IMR-90 (cell line): ENCODE data around the gene CNST. TPM values are rescaled to one million over a fixed set of nuclear protein-coding genes. Genes with fewer than 3 reads are reported as not detected.

Experiments
- ATAC-seq: fragments of 200-7000 bp; cut with Tn5 transposase; 2 replicates; pipeline ENCODE4 v1.9.1; 2020; ENCODE audit warnings: low read depth, mild to moderate bottlenecking, moderate library complexity
- BruUV-seq: library from RNA; stranded (reverse); fragments of 400-500 nt; replicated peaks from 2 replicates; lab custom pipeline; 2021; lab: Mats Ljungman, UMichigan
- CTCF ChIA-PET: fragments of 300-600 bp; formaldehyde crosslinking; extraction: SDS; loops from one replicate; lab custom pipeline; 2021; ENCODE audit warnings: antibody characterized with exemption; lab: Yijun Ruan, JAX
- POLR2A ChIA-PET: fragments of 300-600 bp; sonication (Branson Sonifier 250); formaldehyde crosslinking; loops from one replicate; lab custom pipeline; 2022; ENCODE audit warnings: antibody characterized with exemption; ENCODE audit not compliant: unreplicated experiment; lab: Charles Lee
- DNase-seq: peaks from one replicate; pipeline ENCODE4 v3.0.0; 2013
- H2AFZ ChIP-seq: replicated peaks from 2 replicates; pipeline ENCODE3; 2013; ENCODE audit warnings: low read length, mild to moderate bottlenecking; ENCODE audit not compliant: poor library complexity
- H2AK5ac ChIP-seq: 2 replicates; pipeline ENCODE4 v1.6.1; 2013; ENCODE audit warnings: low read depth, low read length, inconsistent platforms
- H2AK9ac ChIP-seq: replicated peaks from 2 replicates; pipeline ENCODE3; 2013; ENCODE audit warnings: mild to moderate bottlenecking, low read depth, low read length, moderate library complexity; ENCODE audit not compliant: poor library complexity
- H2BK120ac ChIP-seq: 2 replicates; pipeline ENCODE4 v1.6.1; 2013; ENCODE audit warnings: low read depth, low read length, inconsistent platforms
- H2BK15ac ChIP-seq: 3 replicates; pipeline ENCODE4 v1.6.1; 2013; ENCODE audit warnings: low read depth, low read length, inconsistent platforms
- H2BK20ac ChIP-seq: 2 replicates; pipeline ENCODE4 v1.6.1; 2013; ENCODE audit warnings: low read depth, mild to moderate bottlenecking, inconsistent platforms, low read length, moderate library complexity
- H2BK5ac ChIP-seq: 2 replicates; pipeline ENCODE4 v1.6.1; 2013; ENCODE audit warnings: mild to moderate bottlenecking, low read depth, low read length, inconsistent platforms; ENCODE audit not compliant: poor library complexity, severe bottlenecking
- H3K14ac ChIP-seq: replicated peaks from 2 replicates; pipeline ENCODE4 v1.6.1; 2013; ENCODE audit warnings: low read depth, low read length, inconsistent platforms
- H3K18ac ChIP-seq: 2 replicates; pipeline ENCODE4 v1.6.1; 2013; ENCODE audit warnings: low read depth, low read length, control low read depth
- H3K23ac ChIP-seq: 2 replicates; pipeline ENCODE4 v1.6.1; 2013; ENCODE audit warnings: low read depth, low read length, inconsistent platforms
- H3K27ac ChIP-seq: 2 replicates; pipeline ENCODE4 v1.5.1; 2013; ENCODE audit warnings: mild to moderate bottlenecking, control low read depth, low read length; ENCODE audit not compliant: insufficient read depth
- H3K27me3 ChIP-seq: 2 replicates; pipeline ENCODE4 v1.6.1; 2013; ENCODE audit warnings: low read length; ENCODE audit not compliant: control insufficient read depth, insufficient read depth
- H3K36me3 ChIP-seq: 2 replicates; pipeline ENCODE4 v1.6.1; 2013; ENCODE audit warnings: low read length, mixed read lengths; ENCODE audit not compliant: control insufficient read depth, insufficient read depth
- H3K4ac ChIP-seq: 2 replicates; pipeline ENCODE4 v1.6.1; 2013; ENCODE audit warnings: low read depth, low read length, inconsistent platforms
- H3K4me1 ChIP-seq: 2 replicates; pipeline ENCODE4 v1.6.1; 2013; ENCODE audit warnings: low read length, mixed read lengths; ENCODE audit not compliant: control insufficient read depth, insufficient read depth
- H3K4me2 ChIP-seq: 2 replicates; pipeline ENCODE4 v1.6.1; 2013; ENCODE audit warnings: low read depth, mild to moderate bottlenecking, control low read depth, low read length, moderate library complexity
- H3K4me3 ChIP-seq: 2 replicates; pipeline ENCODE4 v1.5.1; 2013; ENCODE audit warnings: low read depth, mild to moderate bottlenecking, control low read depth, low read length, moderate library complexity; ENCODE audit not compliant: insufficient read depth
- H3K56ac ChIP-seq: 2 replicates; pipeline ENCODE4 v1.6.1; 2013; ENCODE audit warnings: low read length, inconsistent platforms; ENCODE audit not compliant: insufficient read depth; ENCODE audit errors: extremely low read depth
- H3K79me1 ChIP-seq, 2 experiments: 2 replicates each; pipeline ENCODE4 v1.6.1; 2013; ENCODE audit warnings: low read length in 2 of 2, inconsistent platforms in 1 of 2, low read depth in 1 of 2
- H3K9ac ChIP-seq: 2 replicates; pipeline ENCODE4 v1.6.1; 2013; ENCODE audit warnings: low read depth, low read length, control low read depth
- H3K9me1 ChIP-seq: 2 replicates; pipeline ENCODE4 v1.6.1; 2013; ENCODE audit warnings: low read length, inconsistent platforms; ENCODE audit not compliant: insufficient read depth
- H3K9me3 ChIP-seq: 2 replicates; pipeline ENCODE4 v1.6.1; 2013; ENCODE audit warnings: low read length; ENCODE audit not compliant: control insufficient read depth, insufficient read depth
- H4K20me1 ChIP-seq: 2 replicates; pipeline ENCODE4 v1.6.1; 2013; ENCODE audit warnings: low read length, inconsistent platforms; ENCODE audit not compliant: insufficient read depth
- H4K5ac ChIP-seq: 2 replicates; pipeline ENCODE4 v1.6.1; 2013; ENCODE audit warnings: mild to moderate bottlenecking, low read depth, low read length, control low read depth
- H4K8ac ChIP-seq, 2 experiments: 2 replicates each; pipeline ENCODE4 v1.6.1; 2013; ENCODE audit warnings: low read depth in 2 of 2, low read length in 2 of 2, control low read depth in 1 of 2, inconsistent platforms in 1 of 2
- H4K91ac ChIP-seq: 2 replicates; pipeline ENCODE4 v1.6.1; 2013; ENCODE audit warnings: low read depth, low read length, inconsistent platforms; ENCODE audit not compliant: insufficient read depth
- BHLHE40 ChIP-seq: fragments of 150-350 bp; IDR thresholded peaks from 2 replicates; pipeline ENCODE4 v1.6.1; 2016; ENCODE audit warnings: mild to moderate bottlenecking, low read depth, low read length
- CEBPB ChIP-seq: IDR thresholded peaks from 2 replicates; pipeline ENCODE4 v1.6.1; 2012; ENCODE audit warnings: low read depth, low read length, improper control_type of control experiment
- CTCF ChIP-seq: conservative IDR thresholded peaks from 2 replicates; pipeline ENCODE4 v1.5.1; 2012; ENCODE audit warnings: mild to moderate bottlenecking, low read depth, low read length, improper control_type of control experiment
- ELK1 ChIP-seq: fragments of 150-350 bp; IDR thresholded peaks from 2 replicates; pipeline ENCODE4 v1.6.1; 2016; ENCODE audit warnings: low read depth, mild to moderate bottlenecking, low read length, moderate library complexity, borderline replicate concordance
- MAFK ChIP-seq: IDR thresholded peaks from 2 replicates; pipeline ENCODE4 v1.6.1; 2012; ENCODE audit warnings: low read depth, low read length, improper control_type of control experiment
- MAZ ChIP-seq: IDR thresholded peaks from 2 replicates; pipeline ENCODE4 v1.6.1; 2012; ENCODE audit warnings: low read depth, mild to moderate bottlenecking, low read length, improper control_type of control experiment, moderate library complexity, borderline replicate concordance
- NFE2L2 ChIP-seq: fragments of 150-350 bp; IDR thresholded peaks from 2 replicates; pipeline ENCODE4 v1.6.1; 2016; ENCODE audit warnings: low read depth, mild to moderate bottlenecking, low read length
- POLR2A ChIP-seq: IDR thresholded peaks from 2 replicates; pipeline ENCODE4 v1.6.1; 2012; ENCODE audit warnings: mild to moderate bottlenecking, low read depth, low read length
- RAD21 ChIP-seq: IDR thresholded peaks from 2 replicates; pipeline ENCODE4 v1.6.1; 2012; ENCODE audit warnings: low read length, improper control_type of control experiment
- RCOR1 ChIP-seq: IDR thresholded peaks from 2 replicates; pipeline ENCODE4 v1.6.1; 2012; ENCODE audit warnings: mild to moderate bottlenecking, low read length, improper control_type of control experiment; ENCODE audit not compliant: insufficient replicate concordance
- RFX5 ChIP-seq: IDR thresholded peaks from 2 replicates; pipeline ENCODE4 v1.8.0; 2012; ENCODE audit warnings: low read depth, mild to moderate bottlenecking, low read length, moderate library complexity
- SMC3 ChIP-seq: fragments of 150-350 bp; IDR thresholded peaks from 2 replicates; pipeline ENCODE4 v1.6.1; 2016; ENCODE audit warnings: low read depth, mild to moderate bottlenecking, antibody characterized with exemption, low read length, moderate library complexity
- USF2 ChIP-seq: fragments of 150-350 bp; IDR thresholded peaks from 2 replicates; pipeline ENCODE4 v1.6.1; 2017; ENCODE audit warnings: mild to moderate bottlenecking, antibody characterized with exemption, low read length, low read depth
- WGBS, 2 experiments: methylation state at CpG; one replicate each; pipeline versions ENCODE4 v1.1.5 to v1.1.7; 2013; ENCODE audit warnings: missing lambda C conversion rate in 2 of 2; ENCODE audit not compliant: insufficient read length in 1 of 2; ENCODE audit errors: extremely low coverage in 2 of 2; 5-methylcytosine and 5-hydroxymethylcytosine counted together
- dilution Hi-C: fragments of 300-500 bp; cut with HindIII; formaldehyde crosslinking; loops from one replicate; pipeline ENCODE4 v1.14.3; 2018; ENCODE audit warnings: low sequenced_read_pairs; ENCODE audit not compliant: unreplicated experiment
- in situ Hi-C: fragments of 300-500 bp; cut with MboI; formaldehyde crosslinking; loops from 3 replicates; pipeline ENCODE4 v1.14.3; 2019; ENCODE audit warnings: low sequenced_read_pairs, inconsistent platforms, mixed read lengths
- intact Hi-C: fragments of 100-400 bp; cut with micrococcal nuclease; formaldehyde crosslinking; loops from 2 replicates; pipeline ENCODE4 v1.10.0; 2022
- polyA plus RNA-seq, 3 experiments: library from polyadenylated mRNA; depleted of rRNA; stranded (reverse); fragments of >200 nt; gene quantifications; 2 replicates each; pipeline ENCODE4 v1.2.3, GENCODE V29; 2012; ENCODE audit warnings: low replicate concordance in 1 of 3
- total RNA-seq: library from RNA; depleted of rRNA; stranded (reverse); fragments of >200 nt; gene quantifications from 2 replicates; pipeline ENCODE4 v1.2.3, GENCODE V29; 2012

CNST gene
- total and polyA plus RNA-seq, 2 of the 4 experiments (the other 2 are of a cell fraction) = 15.4 to 25.5 TPM

- H3K27ac ChIP-seq = peak overlapping the region; percentile 66
- H3K79me1 ChIP-seq = peaks cover 30 to 52% of the 10 kb centered on the region in 2 experiments
- CTCF ChIA-PET = no interaction called here
- peak overlapping the region; percentile 73 for H2BK120ac ChIP-seq
- H2BK5ac ChIP-seq = peak overlapping the region; percentile 80
- peak overlapping the region; percentile 67; the same call in 1 of the 2 replicates for H3K23ac ChIP-seq
- H4K8ac ChIP-seq = peak overlapping the region; percentile 23 to 86
- peaks cover 18% of the 10 kb centered on the region for H3K4me1 ChIP-seq
- H2AK9ac ChIP-seq = no peak overlapping the region
- no CpG with 5 or more reads among the region's 2 CpGs for WGBS, 2 experiments
- DNase-seq (no peak), ATAC-seq (no peak)
- peak overlapping the region; percentile 71; the same call in 1 of the 2 replicates for H3K14ac ChIP-seq
- H2BK15ac ChIP-seq = 0 out of 3 replicates have a peak overlapping the region, but pooled peaks have one; percentile 59
- POLR2A ChIA-PET = no interaction called here
- no peak overlapping the region for H3K9ac ChIP-seq
- H4K5ac ChIP-seq = peak overlapping the region; percentile 85; the same call in 1 of the 2 replicates
- peak overlapping the region; percentile 72 for H3K4ac ChIP-seq
- intact Hi-C loops (no loop called here), dilution Hi-C loops (no loop called here), in situ Hi-C loops (loop anchor here (5.0 kb wide), 1 partner anchor 57 kb away; no protein-coding TSS in a partner anchor)
- H4K91ac ChIP-seq = peak overlapping the region; percentile 81
- no peaks in the 10 kb centered on the region; the same call in 1 of the 2 replicates for H3K9me3 ChIP-seq
- no peaks in the 10 kb centered on the region for H4K20me1 ChIP-seq
- H3K36me3 ChIP-seq = peaks cover 7% of the 10 kb centered on the region
- no peak overlapping the region for H2AFZ ChIP-seq
- H3K4me2 ChIP-seq = no peak overlapping the region
- BruUV-seq = no TSS peak
- peaks cover 5% of the 10 kb centered on the region for H3K9me1 ChIP-seq
- H2BK20ac ChIP-seq = peak overlapping the region; percentile 57; the same call in 1 of the 2 replicates
- H3K18ac ChIP-seq = peak overlapping the region; percentile 89; the same call in 1 of the 2 replicates
- peak overlapping the region; percentile 48; the same call in 1 of the 2 replicates for H2AK5ac ChIP-seq
- no peaks in the 10 kb centered on the region for H3K27me3 ChIP-seq
- no peak overlapping the region for H3K56ac ChIP-seq
- no peak overlapping the region for H3K4me3 ChIP-seq
- TF ChIP-seq SMC3 (no peak), RCOR1 (no peak), MAZ (no peak), CEBPB (no peak), USF2 (no peak), POLR2A (no peak), RAD21 (no peak), BHLHE40 (no peak), CTCF (no peak), RFX5 (no peak), NFE2L2 (no peak), ELK1 (no peak), MAFK (no peak)
Measured at GRCh38 chr1:246629030-246629429, 62.8 kb downstream of the CNST start.
